Mesenchymal stem cell (in vitro differentiated cells and primary cell): ENCODE results near the gene CCDC40. TPM values are rescaled to one million over a fixed set of nuclear protein-coding genes. Genes with fewer than 3 reads are reported as not detected.

Experiments used
- DNase-seq: peaks from one replicate; pipeline ENCODE4 v3.0.0-alpha.2; 2013
- H2AFZ ChIP-seq: one replicate; pipeline ENCODE4 v1.6.1; 2013; ENCODE audit warnings: low read depth, mild to moderate bottlenecking, control low read depth, inconsistent platforms, low read length, moderate library complexity
- H2AK5ac ChIP-seq: 2 replicates; pipeline ENCODE4 v1.6.1; 2013; ENCODE audit warnings: low read length, moderate library complexity, mild to moderate bottlenecking, inconsistent platforms; ENCODE audit not compliant: severe bottlenecking
- H2BK120ac ChIP-seq: one replicate; pipeline ENCODE4 v1.6.1; 2013; ENCODE audit warnings: low read depth, mild to moderate bottlenecking, inconsistent platforms, low read length, moderate library complexity
- H2BK12ac ChIP-seq, 2 experiments: one replicate each; pipeline ENCODE4 v1.6.1; 2013; ENCODE audit warnings: inconsistent platforms in 2 of 2, low read length in 2 of 2, mild to moderate bottlenecking in 2 of 2, moderate library complexity in 2 of 2, control low read depth in 1 of 2
- H2BK15ac ChIP-seq: one replicate; pipeline ENCODE4 v1.6.1; 2013; ENCODE audit warnings: mild to moderate bottlenecking, low read depth, inconsistent platforms; ENCODE audit not compliant: poor library complexity, severe bottlenecking
- H2BK5ac ChIP-seq: 2 replicates; pipeline ENCODE4 v1.6.1; 2013; ENCODE audit warnings: low read depth, mild to moderate bottlenecking, low read length, control low read depth, inconsistent platforms; ENCODE audit not compliant: poor library complexity, severe bottlenecking
- H3K14ac ChIP-seq, 2 experiments: one replicate each; pipeline ENCODE4 v1.6.1; 2013; ENCODE audit warnings: inconsistent platforms in 2 of 2, low read length in 2 of 2, control low read depth in 1 of 2, mild to moderate bottlenecking in 1 of 2, moderate library complexity in 1 of 2
- H3K18ac ChIP-seq, 2 experiments: one replicate each; pipeline ENCODE4 v1.6.1; 2013; ENCODE audit warnings: inconsistent platforms in 2 of 2, low read length in 2 of 2, control low read depth in 1 of 2, low read depth in 1 of 2, mild to moderate bottlenecking in 1 of 2
- H3K23ac ChIP-seq, 2 experiments: one replicate each; pipeline ENCODE4 v1.6.1; 2013; ENCODE audit warnings: inconsistent platforms in 2 of 2, low read length in 2 of 2, mild to moderate bottlenecking in 2 of 2, moderate library complexity in 2 of 2, control low read depth in 1 of 2
- H3K27ac ChIP-seq: 2 replicates; pipeline ENCODE4 v1.5.1; 2013; ENCODE audit warnings: mild to moderate bottlenecking, moderate library complexity, low read length, control low read depth, inconsistent platforms; ENCODE audit not compliant: poor library complexity, severe bottlenecking
- H3K27me3 ChIP-seq, 2 experiments: 2 replicates each; pipeline versions ENCODE4 v1.6.1 to v1.7.0; 2013; ENCODE audit warnings: low read length in 2 of 2, mild to moderate bottlenecking in 2 of 2, moderate library complexity in 2 of 2, control low read depth in 1 of 2, inconsistent platforms in 1 of 2; ENCODE audit not compliant: control insufficient read depth in 1 of 2, insufficient read depth in 1 of 2
- H3K36me3 ChIP-seq, 2 experiments: 2 replicates each; pipeline versions ENCODE4 v1.6.1 to v1.7.0; 2013; ENCODE audit warnings: low read length in 2 of 2, control low read depth in 1 of 2, inconsistent platforms in 1 of 2, low read depth in 1 of 2, mild to moderate bottlenecking in 1 of 2; ENCODE audit not compliant: insufficient read depth in 2 of 2, control insufficient read depth in 1 of 2
- H3K4ac ChIP-seq, 2 experiments: one replicate each; pipeline ENCODE4 v1.6.1; 2013; ENCODE audit warnings: inconsistent platforms in 2 of 2, low read length in 2 of 2, mild to moderate bottlenecking in 2 of 2, moderate library complexity in 2 of 2, control low read depth in 1 of 2, low read depth in 1 of 2
- H3K4me1 ChIP-seq: 2 replicates; pipeline ENCODE4 v1.6.1; 2013; ENCODE audit warnings: low read depth, low read length, control low read depth; ENCODE audit not compliant: control insufficient read depth, insufficient read depth
- H3K4me2 ChIP-seq: 2 replicates; pipeline ENCODE4 v1.6.1; 2013; ENCODE audit warnings: low read length, mild to moderate bottlenecking, inconsistent platforms; ENCODE audit not compliant: poor library complexity, severe bottlenecking
- H3K4me3 ChIP-seq, 2 experiments: 2 replicates each; pipeline versions ENCODE4 v1.5.1 to v1.7.0; 2013; ENCODE audit warnings: low read length in 2 of 2, mild to moderate bottlenecking in 2 of 2, control low read depth in 1 of 2, low read depth in 1 of 2; ENCODE audit not compliant: insufficient read depth in 1 of 2
- H3K79me1 ChIP-seq: replicated peaks from 2 replicates; pipeline ENCODE4 v1.6.1; 2013; ENCODE audit warnings: mild to moderate bottlenecking, control low read depth, low read length, inconsistent platforms; ENCODE audit not compliant: poor library complexity, severe bottlenecking
- H3K9ac ChIP-seq: 2 replicates; pipeline ENCODE4 v1.7.0; 2013; ENCODE audit warnings: mild to moderate bottlenecking, low read length, moderate library complexity
- H3K9me3 ChIP-seq: 2 replicates; pipeline ENCODE4 v1.7.0; 2013; ENCODE audit warnings: mild to moderate bottlenecking, low read length; ENCODE audit not compliant: control insufficient read depth
- H4K8ac ChIP-seq: one replicate; pipeline ENCODE4 v1.6.1; 2013; ENCODE audit warnings: inconsistent platforms, mild to moderate bottlenecking, low read length, moderate library complexity
- H4K91ac ChIP-seq: one replicate; pipeline ENCODE4 v1.6.1; 2013; ENCODE audit warnings: mild to moderate bottlenecking, low read length, inconsistent platforms
- WGBS: methylation state at CpG from one replicate; pipeline ENCODE4 v1.1.7; 2013; ENCODE audit warnings: mixed read lengths; 5-methylcytosine and 5-hydroxymethylcytosine counted together
- polyA plus RNA-seq, 2 experiments: library from polyadenylated mRNA; stranded (reverse); fragments of 200-250 nt; gene quantifications; one replicate each; pipeline ENCODE4 v1.2.3, GENCODE V29; 2013

Gene CCDC40, protein sequence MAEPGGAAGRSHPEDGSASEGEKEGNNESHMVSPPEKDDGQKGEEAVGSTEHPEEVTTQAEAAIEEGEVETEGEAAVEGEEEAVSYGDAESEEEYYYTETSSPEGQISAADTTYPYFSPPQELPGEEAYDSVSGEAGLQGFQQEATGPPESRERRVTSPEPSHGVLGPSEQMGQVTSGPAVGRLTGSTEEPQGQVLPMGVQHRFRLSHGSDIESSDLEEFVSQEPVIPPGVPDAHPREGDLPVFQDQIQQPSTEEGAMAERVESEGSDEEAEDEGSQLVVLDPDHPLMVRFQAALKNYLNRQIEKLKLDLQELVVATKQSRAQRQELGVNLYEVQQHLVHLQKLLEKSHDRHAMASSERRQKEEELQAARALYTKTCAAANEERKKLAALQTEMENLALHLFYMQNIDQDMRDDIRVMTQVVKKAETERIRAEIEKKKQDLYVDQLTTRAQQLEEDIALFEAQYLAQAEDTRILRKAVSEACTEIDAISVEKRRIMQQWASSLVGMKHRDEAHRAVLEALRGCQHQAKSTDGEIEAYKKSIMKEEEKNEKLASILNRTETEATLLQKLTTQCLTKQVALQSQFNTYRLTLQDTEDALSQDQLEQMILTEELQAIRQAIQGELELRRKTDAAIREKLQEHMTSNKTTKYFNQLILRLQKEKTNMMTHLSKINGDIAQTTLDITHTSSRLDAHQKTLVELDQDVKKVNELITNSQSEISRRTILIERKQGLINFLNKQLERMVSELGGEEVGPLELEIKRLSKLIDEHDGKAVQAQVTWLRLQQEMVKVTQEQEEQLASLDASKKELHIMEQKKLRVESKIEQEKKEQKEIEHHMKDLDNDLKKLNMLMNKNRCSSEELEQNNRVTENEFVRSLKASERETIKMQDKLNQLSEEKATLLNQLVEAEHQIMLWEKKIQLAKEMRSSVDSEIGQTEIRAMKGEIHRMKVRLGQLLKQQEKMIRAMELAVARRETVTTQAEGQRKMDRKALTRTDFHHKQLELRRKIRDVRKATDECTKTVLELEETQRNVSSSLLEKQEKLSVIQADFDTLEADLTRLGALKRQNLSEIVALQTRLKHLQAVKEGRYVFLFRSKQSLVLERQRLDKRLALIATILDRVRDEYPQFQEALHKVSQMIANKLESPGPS
- 2.7 TPM for polyA plus RNA-seq (2013, experiment 1 of 2)
- polyA plus RNA-seq (2013, experiment 2 of 2): 2.8 TPM

DNA sequence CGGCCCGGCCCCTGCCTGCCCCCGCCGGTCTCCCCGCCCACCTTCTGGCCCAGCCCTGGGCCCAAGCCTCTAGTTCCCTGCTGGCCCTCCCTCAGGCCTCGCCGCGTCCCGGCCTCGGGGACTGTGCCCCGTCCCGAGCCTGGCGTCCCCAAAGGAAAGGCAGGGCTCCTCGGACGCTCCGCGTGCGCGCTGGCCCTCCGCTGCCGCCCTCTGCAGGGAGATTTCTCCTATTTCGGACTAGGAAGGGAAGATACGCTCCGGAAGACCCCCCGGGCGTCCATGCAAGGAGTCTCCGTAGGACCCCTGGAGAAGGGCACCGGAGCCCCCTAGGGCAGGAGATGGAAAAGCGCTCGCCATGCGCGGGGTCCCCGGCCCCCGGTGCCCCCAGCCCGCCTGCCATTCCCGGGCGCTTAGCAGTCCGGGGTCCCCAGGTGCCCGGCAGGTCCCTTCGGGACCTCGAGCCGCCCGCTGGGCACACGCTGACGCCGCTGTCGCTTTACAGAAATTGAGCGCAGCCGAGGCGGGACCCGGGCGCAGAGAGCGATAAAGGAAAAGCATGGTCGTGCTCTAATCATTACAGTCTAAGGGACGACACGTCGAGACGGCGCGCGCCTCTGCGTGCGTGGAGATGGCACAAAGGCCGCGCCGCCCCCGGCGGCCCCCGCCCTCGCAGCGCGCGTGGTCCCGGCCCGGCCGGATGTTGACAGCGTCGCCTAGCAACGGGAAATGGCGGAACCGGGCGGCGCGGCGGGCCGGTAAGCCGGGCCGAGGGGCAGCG lies at the start of gene CCDC40:
CCDC40 (plus strand) TSS at position 706 of the 778 bp plus-strand sequence; CDS start at position 727, 21 bp downstream.
- WGBS: 1% methylated on average over 73 of the region's 89 CpGs
- H2AK5ac ChIP-seq: no peak within 1 kb of the TSS
- H3K27me3 ChIP-seq: no peaks in the 10 kb centered on the region
- H4K91ac ChIP-seq: peak within 1 kb of the TSS; percentile 85
- H3K36me3 ChIP-seq: peaks cover 5 to 9% of the 10 kb centered on the region in 2 experiments
- peak within 1 kb of the TSS; percentile 90 to 95 for H3K4me3 ChIP-seq
- peak within 1 kb of the TSS; percentile 42 for H3K27ac ChIP-seq
- peak within 1 kb of the TSS; percentile 30 to 90 for H2BK12ac ChIP-seq
- H2BK15ac ChIP-seq: peak within 1 kb of the TSS; percentile 78
- H2AFZ ChIP-seq: peak within 1 kb of the TSS; percentile 96
- H4K8ac ChIP-seq: peak within 1 kb of the TSS; percentile 82
- H3K18ac ChIP-seq: peak within 1 kb of the TSS; percentile 90 to 92
- H3K9me3 ChIP-seq: no peaks in the 10 kb centered on the region
- peak; percentile 87 for DNase-seq
- H3K23ac ChIP-seq: peak within 1 kb of the TSS in 1 of 2 experiments; percentile 50
- H3K79me1 ChIP-seq: peaks cover 15% of the 10 kb centered on the region
- H3K4me2 ChIP-seq: peak within 1 kb of the TSS; percentile 100
- peaks cover 6% of the 10 kb centered on the region for H3K4me1 ChIP-seq
- no peak within 1 kb of the TSS for H2BK5ac ChIP-seq
- H2BK120ac ChIP-seq: peak within 1 kb of the TSS; percentile 94
- H3K9ac ChIP-seq: peak within 1 kb of the TSS; percentile 98
- H3K14ac ChIP-seq: peak within 1 kb of the TSS; percentile 62 to 98
- peak within 1 kb of the TSS; percentile 3 to 92 for H3K4ac ChIP-seq

DNA sequence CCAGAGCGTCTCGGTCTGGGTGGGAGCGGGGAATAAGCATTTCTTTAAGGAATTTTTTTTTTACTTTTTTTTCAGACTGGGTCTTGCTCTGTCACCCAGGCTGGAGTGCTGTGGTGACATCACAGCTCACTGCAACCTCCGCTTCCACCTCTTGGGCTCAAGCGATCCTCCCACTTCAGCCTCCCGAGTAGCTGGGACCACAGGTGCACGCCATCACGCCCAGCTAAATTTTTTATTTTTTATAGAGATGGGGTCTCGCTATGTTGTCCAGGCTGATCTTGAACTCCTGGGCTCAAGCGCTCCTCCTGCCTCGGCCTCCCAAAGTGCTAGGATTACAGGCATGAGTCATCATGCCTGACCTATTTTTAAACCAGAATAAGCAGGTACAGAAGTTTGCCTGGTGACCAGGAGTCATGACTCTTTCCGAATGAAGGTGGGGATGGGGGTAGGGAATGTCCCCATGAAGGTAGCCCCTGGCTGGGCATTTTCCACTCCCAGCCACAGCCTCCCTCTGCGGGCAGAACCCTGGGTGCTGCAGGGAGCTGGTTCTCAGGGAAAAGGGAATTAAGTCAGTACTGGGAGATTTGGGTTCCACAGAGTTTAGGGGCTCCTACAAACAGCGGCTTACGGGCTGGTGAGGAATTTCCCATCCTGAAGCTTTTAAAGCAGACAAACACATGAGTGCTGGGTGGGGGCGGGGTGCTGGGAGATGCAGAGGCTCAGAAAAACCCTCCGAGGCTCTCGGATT lies 49.1 kb upstream of the CCDC40 start:
- WGBS: 91% methylated on average over 18 of the region's 18 CpGs
- Histone ChIP-seq H3K36me3 (peaks cover 3 to 7% of the 10 kb centered on the region in 2 experiments), H3K9ac (peak overlapping the region; percentile 89), H3K79me1 (peaks cover 41% of the 10 kb centered on the region), H4K8ac (peak overlapping the region; percentile 7), H3K14ac (no peak overlapping the region), H3K4me2 (no peak overlapping the region), H3K27ac (no peak overlapping the region), H2BK12ac (no peak overlapping the region), H3K27me3 (no peaks in the 10 kb centered on the region), H2BK15ac (peak overlapping the region; percentile 44), H3K4me1 (peaks cover 39% of the 10 kb centered on the region), H2BK120ac (no peak overlapping the region), H2AFZ (no peak overlapping the region), H3K23ac (no peak overlapping the region), H3K9me3 (no peaks in the 10 kb centered on the region), H2AK5ac (no peak overlapping the region), H3K4me3 (peak overlapping the region in 1 of 2 experiments; percentile 67), H3K18ac (peak overlapping the region in 1 of 2 experiments; percentile 19), H4K91ac (no peak overlapping the region), H3K4ac (no peak overlapping the region), H2BK5ac (no peak overlapping the region)
- no peak for DNase-seq

DNA sequence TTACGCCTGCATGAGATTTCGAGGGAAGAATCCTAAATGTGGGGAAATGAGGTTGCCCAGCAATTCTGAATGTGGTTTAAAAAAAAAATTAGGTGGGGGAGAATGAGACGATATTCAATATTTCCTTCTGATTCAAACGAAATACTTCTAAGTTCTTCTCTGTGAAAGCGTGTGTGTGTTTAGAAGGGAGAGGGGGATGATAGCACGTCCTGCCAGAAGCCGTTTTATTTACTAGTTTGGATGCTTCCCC lies 48.6 kb upstream of the CCDC40 start:
- Histone ChIP-seq H2BK5ac (no peak overlapping the region), H3K4me3 (peak overlapping the region in 1 of 2 experiments; percentile 67), H2BK15ac (peak overlapping the region; percentile 44), H3K79me1 (peaks cover 40% of the 10 kb centered on the region), H3K9ac (peak overlapping the region; percentile 89), H3K23ac (no peak overlapping the region), H3K36me3 (peaks cover 2 to 6% of the 10 kb centered on the region in 2 experiments), H3K27me3 (no peaks in the 10 kb centered on the region), H2AK5ac (no peak overlapping the region), H3K4me2 (peak overlapping the region; percentile 30), H3K27ac (peak overlapping the region; percentile 42), H3K4ac (no peak overlapping the region), H3K14ac (peak overlapping the region in 1 of 2 experiments; percentile 13), H2BK120ac (no peak overlapping the region), H2AFZ (no peak overlapping the region), H3K4me1 (peaks cover 43% of the 10 kb centered on the region), H2BK12ac (no peak overlapping the region), H4K8ac (no peak overlapping the region), H4K91ac (no peak overlapping the region), H3K9me3 (no peaks in the 10 kb centered on the region), H3K18ac (peak overlapping the region in 1 of 2 experiments; percentile 6)
- WGBS: 79% methylated on average over 7 of the region's 7 CpGs
- DNase-seq: no peak
